Measurements from ENCODE around the gene MICA.

DNA sequence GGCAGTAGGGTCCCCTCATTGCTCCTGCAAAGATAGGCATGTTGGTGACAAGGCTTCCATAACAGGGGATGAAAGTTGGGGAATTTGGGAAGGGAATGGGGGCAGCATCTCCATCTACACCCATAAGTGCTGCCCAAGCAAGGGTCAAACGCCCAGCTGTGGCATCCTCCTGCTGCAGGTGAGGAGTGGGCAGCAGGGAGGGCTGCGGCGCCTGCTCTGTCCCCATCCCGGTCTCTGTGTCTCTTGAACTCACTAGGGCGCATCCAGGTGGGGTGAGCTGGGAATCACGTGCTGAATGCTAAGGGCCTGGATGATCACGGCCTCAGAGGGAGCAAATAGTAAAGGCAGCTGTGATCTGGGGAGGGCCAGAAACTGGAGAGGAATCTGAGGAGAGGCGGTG lies 9.1 kb downstream of the MICA start:
- TF ChIP-seq POLR2A (IDR thresholded peaks at IDR 0.05) (no peak), EP300 (IDR thresholded peaks at IDR 0.05) (no peak)

All from tibial nerve (tissue), 3 donors.